DOHH2 (cell line): Measurements from ENCODE around the gene PLCXD3.

Experiments
- H3F3A ChIP-seq: fragments of 200-600 bp; sonication (generic), shearing (Covaris generic); 2 replicates; pipeline ENCODE4 v1.6.0; 2016; ENCODE audit warnings: antibody characterized with exemption, mild to moderate bottlenecking; ENCODE audit not compliant: control insufficient read depth, insufficient read depth
- H3K27ac ChIP-seq: fragments of 200-600 bp; sonication (generic); 2 replicates; pipeline ENCODE4 v1.5.1; 2014; ENCODE audit warnings: low read depth, mild to moderate bottlenecking, low read length, moderate library complexity
- H3K27me3 ChIP-seq: fragments of 200-600 bp; sonication (generic); 2 replicates; pipeline ENCODE4 v1.6.1; 2014; ENCODE audit warnings: mild to moderate bottlenecking, low read length, mixed read lengths; ENCODE audit not compliant: control insufficient read depth
- H3K36me3 ChIP-seq: fragments of 200-600 bp; sonication (generic); 2 replicates; pipeline ENCODE4 v1.6.1; 2014; ENCODE audit warnings: mild to moderate bottlenecking, low read length, moderate library complexity, mixed read lengths; ENCODE audit not compliant: control insufficient read depth
- H3K4me1 ChIP-seq: fragments of 200-600 bp; sonication (generic); 2 replicates; pipeline ENCODE4 v1.6.1; 2014; ENCODE audit warnings: mild to moderate bottlenecking, low read length, mixed read lengths; ENCODE audit not compliant: control insufficient read depth
- H3K4me2 ChIP-seq: fragments of 200-600 bp; sonication (generic); 2 replicates; pipeline ENCODE4 v1.6.0; 2014; ENCODE audit warnings: mild to moderate bottlenecking, low read length, moderate library complexity
- H3K4me3 ChIP-seq: fragments of 200-600 bp; sonication (generic); 2 replicates; pipeline ENCODE4 v1.5.1; 2014; ENCODE audit warnings: mild to moderate bottlenecking, low read length, mixed read lengths
- H3K79me2 ChIP-seq: fragments of 200-600 bp; sonication (generic); 2 replicates; pipeline ENCODE4 v1.6.1; 2014; ENCODE audit warnings: mild to moderate bottlenecking, low read length, mixed read lengths; ENCODE audit not compliant: control insufficient read depth
- H3K9me2 ChIP-seq: fragments of 200-600 bp; sonication (generic); replicated peaks from 2 replicates; pipeline ENCODE4 v1.6.1; 2014; ENCODE audit warnings: mild to moderate bottlenecking, low read length, mixed read lengths; ENCODE audit not compliant: control insufficient read depth
- H3K9me3 ChIP-seq: fragments of 200-600 bp; sonication (generic); 2 replicates; pipeline ENCODE4 v1.6.1; 2014; ENCODE audit warnings: antibody characterized with exemption, low read length, mixed read lengths; ENCODE audit not compliant: control insufficient read depth, insufficient read depth
- H4K20me1 ChIP-seq: fragments of 200-600 bp; sonication (generic); 2 replicates; pipeline ENCODE4 v1.6.0; 2014; ENCODE audit warnings: low read depth, mild to moderate bottlenecking, antibody characterized with exemption, low read length, moderate library complexity; ENCODE audit not compliant: control insufficient read depth, insufficient read depth
- EZH2phosphoT487 ChIP-seq: fragments of 200-600 bp; sonication (generic); IDR thresholded peaks from 2 replicates; pipeline ENCODE4 v1.6.1; 2017; ENCODE audit warnings: borderline replicate concordance, mild to moderate bottlenecking, antibody characterized with exemption, low read length, moderate library complexity, mixed read lengths
- TF ChIP-seq, protein P1 (sequence below): fragments of 200-600 bp; sonication (generic); IDR thresholded peaks from one replicate; pipeline ENCODE4 v1.5.1; 2014; ENCODE audit warnings: antibody characterized with exemption, mild to moderate bottlenecking, low read depth, low read length; ENCODE audit not compliant: poor library complexity, severe bottlenecking

Gene PLCXD3

DNA sequence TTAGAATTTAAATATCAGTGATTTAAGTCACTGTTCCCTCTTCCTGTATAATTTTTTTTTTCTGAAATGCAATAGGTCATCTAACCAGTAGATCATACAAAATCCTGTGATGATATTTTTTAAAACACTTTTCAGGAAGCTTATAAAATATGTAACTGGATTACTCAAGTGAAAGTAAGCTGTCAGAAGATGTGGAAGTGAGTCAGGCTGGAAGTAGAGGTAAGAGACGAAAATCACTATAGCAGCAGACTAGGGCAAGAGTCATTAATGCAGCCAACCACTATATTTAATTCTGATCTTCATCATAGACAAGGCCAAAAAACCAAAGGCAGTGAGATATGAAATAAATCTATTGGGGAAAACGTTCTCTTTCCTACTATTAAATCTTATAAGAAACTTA, 231.4 kb downstream of the PLCXD3 start:
- Histone ChIP-seq H4K20me1 (no peaks in the 10 kb centered on the region), H3K4me1 (no peaks in the 10 kb centered on the region), H3K4me2 (no peak overlapping the region), H3K9me3 (no peaks in the 10 kb centered on the region), H3K4me3 (no peak overlapping the region), H3K27ac (no peak overlapping the region), H3K9me2 (no peaks in the 10 kb centered on the region), H3F3A (no peaks in the 10 kb centered on the region), H3K79me2 (no peaks in the 10 kb centered on the region), H3K36me3 (no peaks in the 10 kb centered on the region), H3K27me3 (peaks cover 5% of the 10 kb centered on the region; the same call in 1 of the 2 replicates)
- TF ChIP-seq, protein P1, sequence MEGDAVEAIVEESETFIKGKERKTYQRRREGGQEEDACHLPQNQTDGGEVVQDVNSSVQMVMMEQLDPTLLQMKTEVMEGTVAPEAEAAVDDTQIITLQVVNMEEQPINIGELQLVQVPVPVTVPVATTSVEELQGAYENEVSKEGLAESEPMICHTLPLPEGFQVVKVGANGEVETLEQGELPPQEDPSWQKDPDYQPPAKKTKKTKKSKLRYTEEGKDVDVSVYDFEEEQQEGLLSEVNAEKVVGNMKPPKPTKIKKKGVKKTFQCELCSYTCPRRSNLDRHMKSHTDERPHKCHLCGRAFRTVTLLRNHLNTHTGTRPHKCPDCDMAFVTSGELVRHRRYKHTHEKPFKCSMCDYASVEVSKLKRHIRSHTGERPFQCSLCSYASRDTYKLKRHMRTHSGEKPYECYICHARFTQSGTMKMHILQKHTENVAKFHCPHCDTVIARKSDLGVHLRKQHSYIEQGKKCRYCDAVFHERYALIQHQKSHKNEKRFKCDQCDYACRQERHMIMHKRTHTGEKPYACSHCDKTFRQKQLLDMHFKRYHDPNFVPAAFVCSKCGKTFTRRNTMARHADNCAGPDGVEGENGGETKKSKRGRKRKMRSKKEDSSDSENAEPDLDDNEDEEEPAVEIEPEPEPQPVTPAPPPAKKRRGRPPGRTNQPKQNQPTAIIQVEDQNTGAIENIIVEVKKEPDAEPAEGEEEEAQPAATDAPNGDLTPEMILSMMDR, result no peak
- TF ChIP-seq EZH2phosphoT487, result no peak

DNA sequence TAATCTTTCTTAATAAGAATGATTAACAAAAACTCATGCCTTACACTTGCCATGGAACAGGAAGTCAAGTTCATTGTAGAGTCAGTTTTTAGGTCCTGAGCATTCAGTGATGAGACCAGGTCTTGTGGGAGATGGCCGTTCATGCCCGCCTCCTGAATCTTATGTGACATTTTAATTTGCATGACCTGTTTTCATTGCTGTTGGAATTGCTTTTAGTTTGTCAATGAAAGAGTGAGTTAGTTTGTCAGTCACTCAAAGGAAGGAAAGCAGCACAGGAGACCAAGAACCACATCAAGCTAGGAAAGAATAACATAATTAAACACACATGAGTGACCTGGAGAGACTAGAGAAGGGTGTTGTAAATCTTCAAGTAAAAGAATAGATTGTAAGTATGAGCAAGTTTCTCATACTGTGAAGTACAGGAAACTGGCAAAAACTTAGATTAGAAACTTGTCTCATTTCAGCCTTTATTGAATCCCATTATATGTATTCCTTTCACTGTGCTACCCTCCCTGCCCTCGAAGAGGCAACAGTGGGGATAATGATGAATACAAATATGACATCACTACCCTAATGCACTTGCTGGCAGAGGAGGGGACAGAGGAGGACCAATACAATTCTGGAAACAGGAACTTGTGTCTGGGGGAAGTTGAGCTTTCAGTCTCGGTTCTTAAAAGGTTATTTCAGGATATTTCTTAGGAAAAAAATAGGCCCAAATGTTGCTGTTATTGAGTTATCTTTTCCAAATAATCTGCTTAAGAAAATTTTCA, 232.7 kb downstream of the PLCXD3 start:
- H3K4me1 ChIP-seq, result no peaks in the 10 kb centered on the region
- H3K27ac ChIP-seq, result no peak overlapping the region
- no peaks in the 10 kb centered on the region for H4K20me1 ChIP-seq

DNA sequence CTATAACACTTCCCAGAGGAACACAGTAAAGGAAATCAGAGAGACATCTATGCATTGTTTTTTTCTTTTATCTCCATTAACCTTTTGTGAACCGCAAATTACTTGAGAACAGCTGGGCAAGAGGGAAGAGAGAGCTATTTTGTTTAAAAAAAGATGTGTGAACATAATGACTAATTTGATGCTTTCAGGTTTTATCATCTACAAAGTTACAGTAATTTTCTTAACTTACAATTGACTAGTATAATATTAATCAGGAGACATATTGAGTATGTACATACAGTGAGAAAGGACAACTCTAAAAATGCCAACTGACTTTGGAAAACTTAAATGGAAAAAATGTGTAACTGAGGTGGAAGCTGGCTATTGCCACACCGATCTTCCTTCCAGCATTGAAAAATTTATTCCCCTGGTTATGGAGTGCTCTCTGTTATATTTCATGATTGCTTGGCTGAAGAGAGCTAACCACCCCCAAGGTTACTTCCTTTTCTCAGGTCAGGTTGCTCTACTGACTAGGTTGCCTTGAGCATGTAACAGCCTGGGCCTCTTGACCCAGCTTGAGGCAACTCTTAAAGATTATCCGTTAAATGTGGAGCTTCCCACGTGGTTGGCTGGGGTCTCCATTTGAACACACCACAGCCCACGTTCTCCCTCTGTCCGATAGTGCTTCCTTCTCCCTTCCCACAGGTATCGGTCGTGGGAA, 234.4 kb downstream of the PLCXD3 start:
- no peaks in the 10 kb centered on the region for H3K4me1 ChIP-seq
- H3K27ac ChIP-seq, result no peak overlapping the region
- H3K79me2 ChIP-seq, result no peaks in the 10 kb centered on the region
- TF ChIP-seq, protein P1, result no peak
- TF ChIP-seq EZH2phosphoT487, result no peak
- no peaks in the 10 kb centered on the region for H3F3A ChIP-seq
- no peaks in the 10 kb centered on the region for H3K36me3 ChIP-seq
- H3K9me3 ChIP-seq, result no peaks in the 10 kb centered on the region
- no peak overlapping the region for H3K4me3 ChIP-seq
- H3K27me3 ChIP-seq, result no peaks in the 10 kb centered on the region
- no peak overlapping the region for H3K4me2 ChIP-seq
- no peaks in the 10 kb centered on the region for H4K20me1 ChIP-seq
- no peaks in the 10 kb centered on the region for H3K9me2 ChIP-seq

More for the DNA sequence above, 232.7 kb downstream of the PLCXD3 start:
- H3K4me3 ChIP-seq, result no peak overlapping the region
- H3K79me2 ChIP-seq, result no peaks in the 10 kb centered on the region
- H3F3A ChIP-seq, result no peaks in the 10 kb centered on the region
- no peak overlapping the region for H3K4me2 ChIP-seq
- H3K36me3 ChIP-seq, result no peaks in the 10 kb centered on the region
- H3K27me3 ChIP-seq, result peaks cover 4% of the 10 kb centered on the region; the same call in 1 of the 2 replicates
- TF ChIP-seq, protein P1, result no peak
- no peak for TF ChIP-seq EZH2phosphoT487
- H3K9me3 ChIP-seq, result no peaks in the 10 kb centered on the region
- no peaks in the 10 kb centered on the region for H3K9me2 ChIP-seq
